Measurements from ENCODE around the gene TOP1.

The TOP1 gene

GRCh38 chr20:41004531-41005360 is 23.9 kb upstream of the TOP1 start:
- DNase-seq, result no peak

DNA sequence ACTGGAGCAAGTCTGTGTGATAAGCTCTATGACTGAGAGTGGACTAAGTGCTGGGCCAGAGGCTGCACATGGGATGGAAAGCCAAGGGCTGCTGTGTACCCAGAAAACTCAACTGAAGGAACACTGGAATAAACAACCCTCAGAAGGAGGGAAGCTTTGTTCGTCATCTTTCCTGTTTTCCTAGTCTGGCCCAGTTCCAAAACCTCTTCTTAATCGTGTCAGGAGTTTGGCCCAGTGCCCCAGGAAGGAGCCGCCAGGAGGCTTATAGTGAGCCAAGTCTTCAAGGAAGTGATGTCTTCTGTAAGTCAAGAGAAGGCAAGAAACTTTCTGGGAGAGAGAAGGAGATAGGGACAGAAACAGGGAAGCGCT is 23.3 kb upstream of the TOP1 start:
- no peak for DNase-seq

- DNase-seq, result no peak
Measured at GRCh38 chr20:41006126-41006935, 22.3 kb upstream of the TOP1 start.

GRCh38 chr20:41006936-41007474 is 21.6 kb upstream of the TOP1 start:
- no peak for DNase-seq

- no peak for DNase-seq
Measured at GRCh38 chr20:41007481-41007880, 21.1 kb upstream of the TOP1 start.

- no peak for DNase-seq
Measured at GRCh38 chr20:41009946-41010345, 18.7 kb upstream of the TOP1 start.

GRCh38 chr20:41011551-41012067 is 17.0 kb upstream of the TOP1 start:
- no peak for DNase-seq

GRCh38 chr20:41014561-41015088 is 14.0 kb upstream of the TOP1 start:
- no peak for DNase-seq

DNA sequence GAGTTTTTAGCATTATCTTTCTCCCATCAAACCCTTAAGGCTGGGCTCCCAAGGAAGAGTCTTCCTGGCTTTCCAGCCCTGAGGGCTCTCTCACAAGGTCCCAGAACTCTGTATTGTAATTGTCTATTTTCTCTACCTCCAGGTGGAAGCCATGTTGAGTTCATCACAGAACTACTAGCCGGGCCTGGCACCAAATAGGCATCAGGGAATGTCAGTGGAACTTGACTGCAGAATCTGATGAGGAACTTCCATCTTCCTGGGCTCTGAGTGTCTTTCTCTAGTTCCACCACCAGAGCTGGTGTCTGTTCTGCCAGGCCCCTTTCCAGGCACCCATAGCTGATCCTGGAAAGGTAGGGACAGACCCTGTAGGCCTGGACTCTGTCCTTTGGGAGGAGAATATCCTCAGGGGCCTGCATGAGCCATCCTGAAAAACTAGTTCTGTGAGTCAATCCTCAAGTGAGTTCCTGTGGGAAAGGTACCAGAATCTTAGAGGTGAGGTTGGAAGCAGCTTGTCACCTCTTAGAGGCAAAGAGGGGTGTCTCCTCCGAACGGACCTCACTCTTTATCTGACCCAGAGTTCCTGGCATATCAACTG is 11.1 kb upstream of the TOP1 start:
- DNase-seq, result no peak

GRCh38 chr20:41018153-41018552 is 10.5 kb upstream of the TOP1 start:
- no peak for DNase-seq

DNA sequence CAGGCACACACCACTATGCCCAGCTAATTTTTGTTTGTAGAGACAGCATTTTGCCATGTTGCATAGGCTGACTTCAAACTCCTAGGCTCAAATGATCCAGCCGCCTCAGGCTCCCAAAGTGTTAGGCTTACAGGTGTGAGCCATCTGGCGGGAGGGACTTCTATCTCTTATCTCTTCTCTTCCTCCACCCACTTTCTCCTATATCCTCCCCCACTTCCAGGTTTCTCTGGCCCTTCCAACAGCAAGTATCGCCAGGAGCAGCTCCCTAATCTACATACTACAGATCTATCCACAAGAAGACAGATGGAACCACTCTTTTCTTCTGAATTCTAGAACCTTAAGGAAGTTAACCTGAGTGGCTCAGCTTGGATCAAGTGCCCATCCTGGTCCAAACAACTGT is 5.1 kb upstream of the TOP1 start:
- no peak for DNase-seq

DNA sequence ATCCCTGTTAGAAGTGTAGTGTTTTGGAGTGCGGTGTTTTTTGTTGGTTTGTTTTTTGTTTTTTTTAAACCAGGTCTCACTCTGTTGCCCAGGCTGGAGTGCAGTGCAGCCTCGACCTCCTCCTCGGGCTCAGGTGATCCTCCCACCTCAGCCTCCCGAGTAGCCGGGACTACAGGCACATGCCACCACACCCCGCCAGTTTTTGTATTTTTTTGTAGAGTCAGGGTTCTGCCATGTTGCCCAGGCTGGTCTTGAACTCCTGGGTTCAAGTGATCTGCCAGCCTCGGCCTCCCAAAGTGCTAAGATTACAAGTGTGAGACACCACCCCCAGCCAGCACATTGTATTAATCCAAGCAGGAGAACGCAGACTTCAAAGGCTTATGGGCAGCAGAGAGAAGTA is 1.3 kb upstream of the TOP1 start:
- DNase-seq, result no peak

GRCh38 chr20:41027872-41028358 is 707 bp upstream of the TOP1 start:
- no peak for DNase-seq

- peak; percentile 86 for DNase-seq
Measured at GRCh38 chr20:41029150-41029901, 704 bp downstream of the TOP1 start.

DNA sequence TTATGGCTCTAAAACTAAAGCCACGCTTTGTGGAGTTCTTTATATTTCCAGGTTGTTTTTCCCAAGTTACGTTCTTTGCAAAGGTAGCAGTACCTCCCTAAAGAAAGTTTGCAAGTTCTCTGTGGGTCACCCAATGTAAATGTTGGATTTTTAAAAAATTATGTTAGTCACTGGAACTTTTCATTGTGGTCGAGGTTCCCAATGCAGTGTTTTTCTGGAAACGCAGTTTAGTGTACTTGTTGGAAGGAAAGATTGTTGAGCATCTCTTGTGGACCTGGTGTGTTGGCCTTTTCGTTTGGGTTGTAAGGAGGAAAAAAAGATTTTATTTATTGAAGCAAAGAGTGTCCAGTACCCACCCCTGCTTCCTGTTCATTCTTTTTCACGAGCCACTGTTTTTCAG is 1.4 kb downstream of the TOP1 start:
- peak; percentile 8 for DNase-seq

- DNase-seq, result peak; percentile 8
Measured at GRCh38 chr20:41030531-41031242, 2.1 kb downstream of the TOP1 start.

GRCh38 chr20:41031243-41031619 is 2.6 kb downstream of the TOP1 start:
- no peak for DNase-seq

DNA sequence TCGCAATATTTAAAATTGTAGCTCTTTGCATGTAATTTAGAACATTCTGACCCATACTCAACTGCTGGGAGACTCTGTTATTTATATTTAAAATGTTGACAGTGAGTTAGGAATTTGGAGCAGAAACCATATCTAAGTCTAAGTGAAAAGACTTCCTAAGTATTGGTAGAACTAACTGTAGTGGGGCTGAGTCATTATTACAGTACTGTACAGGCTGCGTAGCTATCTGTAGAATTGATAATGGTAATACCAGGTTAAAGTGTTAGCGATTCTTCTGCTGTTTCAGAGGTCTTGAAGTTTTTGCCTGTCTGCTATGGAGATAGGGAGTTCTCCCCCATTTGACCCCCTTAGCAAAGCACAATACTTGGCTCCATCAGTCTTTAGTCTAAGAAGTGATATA is 3.6 kb downstream of the TOP1 start:
- no peak for DNase-seq

DNA sequence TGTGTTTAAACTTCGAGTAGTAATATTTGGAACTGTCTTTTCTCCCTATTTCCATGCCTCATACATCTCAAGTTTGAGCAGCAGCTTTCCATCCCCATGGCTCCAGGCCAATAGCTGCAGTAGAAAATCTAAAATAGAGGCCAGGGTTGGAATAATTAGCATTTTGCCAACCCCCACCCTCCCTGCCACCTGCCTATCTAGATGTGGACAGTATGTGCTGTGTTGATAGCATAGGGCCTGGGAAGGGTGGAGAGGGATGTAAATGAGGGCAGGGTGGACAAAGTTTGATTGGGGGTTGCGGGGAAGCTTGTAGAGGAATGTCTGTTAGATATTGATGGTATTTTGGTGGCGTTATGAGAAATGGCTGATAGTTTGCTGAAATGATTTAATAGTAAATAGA is 5.6 kb downstream of the TOP1 start:
- DNase-seq, result no peak

DNA sequence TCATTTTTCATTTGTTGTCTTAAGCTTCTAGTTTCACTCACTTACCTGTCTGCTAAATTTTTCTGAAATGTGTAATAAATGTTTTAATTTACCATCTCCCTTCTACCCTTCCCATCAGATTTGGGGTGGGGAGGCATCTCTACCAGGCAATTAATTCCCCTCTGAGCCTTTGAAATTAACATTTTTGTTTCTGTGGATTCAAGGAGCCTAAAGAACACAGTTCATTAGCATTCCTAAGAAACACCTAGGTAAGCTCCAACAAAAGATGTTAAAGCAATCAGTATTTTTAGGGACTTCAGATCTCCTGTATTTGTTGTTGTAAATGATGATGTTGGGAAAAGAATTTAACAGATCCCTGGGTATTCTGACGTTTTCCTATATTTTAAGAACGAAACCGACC is 6.6 kb downstream of the TOP1 start:
- DNase-seq, result no peak

DNA sequence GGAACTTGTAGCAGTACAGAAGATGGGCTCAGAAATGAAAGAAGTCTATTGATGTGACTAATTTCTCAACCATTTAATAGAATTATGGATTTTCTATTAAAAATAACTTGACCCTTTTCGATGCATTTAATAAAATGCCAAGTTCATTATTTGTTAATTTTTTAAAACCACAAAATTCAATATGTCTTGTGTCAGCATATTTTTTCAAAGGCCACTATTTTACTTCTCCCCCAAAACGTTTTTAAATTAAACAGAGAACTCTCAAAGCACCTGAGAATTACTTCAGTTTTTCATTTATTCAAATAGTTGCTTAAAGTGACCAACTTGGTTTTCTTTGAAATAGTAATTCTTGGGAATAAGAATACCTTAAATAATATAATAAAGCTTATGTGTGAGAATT is 8.6 kb downstream of the TOP1 start:
- DNase-seq, result no peak
